B cell (primary cell): ENCODE results near the gene ANKRD33B.

ENCODE experiments used
- CTCF ChIP-seq: fragments of 200-600 bp; IDR thresholded peaks from one replicate; pipeline ENCODE4 v1.8.0; 2022; ENCODE audit warnings: antibody characterized with exemption, mild to moderate bottlenecking
- EZH2 ChIP-seq: IDR thresholded peaks from 2 replicates; pipeline ENCODE4 v1.6.1; 2012; ENCODE audit warnings: borderline replicate concordance, low read depth, mild to moderate bottlenecking, moderate library complexity, low read length; ENCODE audit not compliant: insufficient read depth, poor library complexity, severe bottlenecking

- no peak for TF ChIP-seq CTCF
- no peak for TF ChIP-seq EZH2
These were observed 60.3 kb downstream of the ANKRD33B start for GRCh38 chr5:10624206-10624605.
